Esophagus mucosa (tissue), 1 donor: Measurements from ENCODE around the gene SDK2. TPM values are rescaled to one million over a fixed set of nuclear protein-coding genes. Genes with fewer than 3 reads are reported as not detected.

Experiments
- ATAC-seq: fragments of 200-7000 bp; cut with Tn5 transposase; one replicate; pipeline ENCODE4 v1.9.1; 2020
- total RNA-seq: library from RNA; stranded (reverse); gene quantifications from one replicate; pipeline ENCODE4 v1.2.4, GENCODE V29; 2023
- donor health status: DM: yes; HTN: yes; CAD: no.

SDK2 gene
- total RNA-seq, 1 donor from 2014 or later: 4.9 TPM

DNA sequence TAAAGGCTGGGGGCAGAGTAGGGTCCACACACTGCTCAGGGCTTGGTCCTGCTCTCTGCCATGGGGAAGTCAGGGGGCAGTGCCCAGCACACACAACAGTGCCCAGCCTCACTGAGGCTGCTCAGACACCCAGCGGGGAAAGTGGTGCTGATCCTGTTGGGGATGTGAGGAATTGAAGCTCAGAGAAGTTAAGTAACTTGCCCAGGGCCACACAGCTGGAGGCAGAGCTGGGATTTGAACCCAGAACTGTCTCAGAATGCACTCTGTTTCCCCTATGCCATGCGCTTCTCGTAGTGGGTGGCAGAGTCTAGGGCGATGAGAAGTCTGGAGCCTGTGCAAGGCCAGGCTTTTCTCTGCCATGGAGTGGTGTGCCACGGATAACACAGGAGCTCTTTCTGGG is 59.3 kb downstream of the SDK2 start:
- ATAC-seq: no peak

DNA sequence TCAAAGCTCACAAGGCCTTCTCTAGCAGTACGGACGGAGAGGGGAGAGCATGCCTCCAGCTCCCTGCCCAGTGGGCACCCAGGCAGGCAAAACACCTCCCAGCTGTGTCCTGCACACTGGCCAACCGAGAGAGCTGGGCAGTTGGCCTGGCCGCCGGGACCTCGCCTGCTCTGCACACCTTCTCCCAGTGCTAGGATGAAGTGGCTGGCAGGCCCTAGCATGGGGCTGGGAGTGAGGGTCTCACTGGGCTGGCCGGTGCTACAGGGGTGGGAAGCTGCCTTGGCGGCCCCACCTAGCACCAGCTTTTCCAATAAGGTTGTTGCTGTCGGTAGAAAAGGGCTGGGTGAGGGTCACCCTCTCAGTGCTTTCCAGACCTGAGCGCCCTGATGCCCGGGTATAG is 60.2 kb downstream of the SDK2 start:
- no peak for ATAC-seq

- no peak for ATAC-seq
Measured at GRCh38 chr17:73582821-73583220, 61.4 kb downstream of the SDK2 start.

DNA sequence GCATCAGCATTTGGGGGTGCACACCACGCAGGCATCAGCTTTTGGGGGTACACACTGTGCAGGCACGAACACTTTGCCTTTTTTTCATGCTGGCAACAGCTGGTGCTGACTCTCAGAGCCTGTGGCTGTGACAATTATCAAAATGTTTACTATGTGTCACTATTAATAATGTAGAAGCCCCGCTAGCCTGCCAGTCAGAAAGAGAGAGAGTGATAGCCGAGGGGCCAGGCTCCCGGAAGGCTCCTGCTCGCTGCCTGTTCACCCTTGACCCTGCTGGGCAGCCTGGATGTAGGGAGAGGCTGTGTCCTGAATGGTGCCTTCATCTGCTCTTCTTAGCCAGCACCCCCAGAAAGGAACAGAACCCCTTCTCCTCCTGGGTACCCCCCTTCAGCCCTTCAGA is 61.9 kb downstream of the SDK2 start:
- no peak for ATAC-seq

DNA sequence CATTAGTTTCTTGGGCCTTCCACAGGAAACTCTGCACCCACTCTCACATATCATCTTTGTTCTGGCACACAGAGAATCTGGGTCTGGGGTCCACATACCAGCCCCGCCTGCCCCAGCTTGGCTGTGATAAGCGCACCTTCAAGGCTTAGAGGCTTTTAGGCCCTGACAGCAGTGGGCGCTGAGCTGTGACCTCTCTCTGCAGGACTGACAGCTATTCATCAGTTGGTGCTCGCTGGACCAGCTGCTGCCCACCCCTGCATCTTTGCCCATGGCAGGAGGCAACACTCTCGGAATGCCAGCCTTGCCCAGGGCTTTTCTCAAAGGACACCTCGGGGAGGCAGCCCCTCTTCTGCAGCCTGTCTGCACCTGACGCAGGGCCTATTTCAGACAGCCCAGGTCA is 62.9 kb downstream of the SDK2 start:
- ATAC-seq: no peak

DNA sequence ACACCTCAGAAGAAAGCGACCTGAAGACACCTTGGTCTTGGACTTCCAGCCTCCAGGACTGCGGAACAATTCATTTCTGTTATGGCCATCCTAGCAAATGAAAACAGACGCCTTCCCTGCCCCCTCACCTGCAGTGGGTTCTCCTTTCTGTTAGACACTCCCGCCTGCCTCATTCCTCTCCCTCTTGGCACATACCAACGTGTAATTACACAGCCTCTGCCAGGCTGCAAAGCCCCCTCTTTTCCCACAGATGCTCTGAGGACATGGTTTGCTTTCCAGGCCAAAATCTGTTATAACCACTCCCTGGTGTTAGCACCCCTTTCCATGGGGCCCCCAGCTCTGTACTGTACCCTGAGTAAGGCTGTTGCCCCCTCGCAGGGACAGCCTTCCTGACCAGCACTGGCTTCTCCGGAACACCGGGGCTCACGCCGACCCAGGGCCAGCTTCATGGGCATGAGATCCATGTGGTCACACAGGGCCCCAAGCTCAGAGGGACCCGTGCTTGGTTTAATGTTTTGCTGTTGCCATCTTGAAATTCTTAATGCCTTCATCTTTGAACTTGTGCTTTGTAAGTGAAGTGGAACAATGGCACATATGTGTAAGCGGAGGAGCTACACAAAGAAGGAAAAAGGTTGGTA is 64.1 kb downstream of the SDK2 start:
- no peak for ATAC-seq

GRCh38 chr17:73576556-73577098 is 67.6 kb downstream of the SDK2 start:
- ATAC-seq: no peak

DNA sequence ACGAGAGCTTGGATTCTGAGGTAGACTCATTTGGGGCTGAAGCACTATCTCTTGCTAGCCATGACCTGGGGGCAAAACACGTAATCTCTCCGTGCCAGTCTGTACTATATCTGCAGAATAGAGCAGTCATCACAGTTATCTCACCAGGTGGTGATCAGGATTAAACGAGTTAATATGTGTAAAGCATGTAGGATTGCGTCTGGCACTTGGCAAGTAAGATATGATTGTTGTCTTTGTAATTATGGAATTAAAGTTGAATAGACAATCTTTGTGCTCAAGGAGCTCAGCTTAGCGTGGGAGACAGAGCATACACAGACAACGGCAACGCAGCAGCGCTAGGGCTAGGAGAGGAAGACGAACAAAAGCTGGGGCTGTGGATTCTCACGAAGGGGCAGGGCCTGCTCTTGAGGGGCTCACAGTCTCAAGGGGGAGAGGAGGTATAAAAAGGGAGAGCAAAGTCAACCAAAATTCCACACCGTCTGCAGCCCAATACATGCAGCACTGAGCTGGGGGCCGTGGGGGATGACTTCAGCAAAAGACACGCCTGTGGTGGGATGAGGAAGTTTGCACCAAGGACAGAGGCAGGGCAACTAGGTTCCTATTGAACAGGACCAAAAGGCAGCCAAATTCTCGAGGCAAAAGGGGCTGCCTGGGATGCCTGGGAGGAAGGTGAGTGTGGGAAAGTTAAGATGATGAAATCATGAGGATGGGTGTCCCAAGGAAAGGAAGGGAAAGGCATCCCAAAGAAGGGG is 68.6 kb downstream of the SDK2 start:
- no peak for ATAC-seq

GRCh38 chr17:73571511-73572130 is 72.6 kb downstream of the SDK2 start:
- no peak for ATAC-seq

DNA sequence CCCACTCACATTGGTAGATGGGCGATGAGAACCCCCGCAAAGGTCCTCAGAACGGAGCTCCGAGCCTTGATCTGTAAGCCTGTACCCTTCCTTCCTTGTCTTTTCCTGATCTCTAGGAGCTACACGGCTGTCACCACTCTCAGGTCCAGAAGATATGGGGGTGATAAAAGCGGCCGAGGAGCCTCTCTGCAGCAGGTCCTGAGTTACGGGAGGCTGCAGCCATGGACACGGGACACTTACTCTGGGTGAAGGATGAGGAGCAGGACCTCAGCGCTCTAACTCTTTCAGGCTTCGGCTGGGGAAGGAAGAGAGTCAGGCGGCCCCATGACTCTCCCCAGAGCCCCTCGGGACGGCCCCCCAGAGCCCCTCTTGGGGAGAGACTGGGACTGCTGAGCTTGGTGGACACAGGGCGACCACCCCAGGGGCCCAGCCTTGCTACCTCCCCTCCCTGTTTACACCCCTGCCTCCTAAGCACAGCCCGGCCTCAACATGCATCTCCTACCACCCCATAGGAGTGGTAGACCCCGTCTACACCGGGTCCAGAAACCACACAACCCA is 74.4 kb downstream of the SDK2 start:
- no peak for ATAC-seq

GRCh38 chr17:73568934-73569333 is 75.3 kb downstream of the SDK2 start:
- no peak for ATAC-seq

DNA sequence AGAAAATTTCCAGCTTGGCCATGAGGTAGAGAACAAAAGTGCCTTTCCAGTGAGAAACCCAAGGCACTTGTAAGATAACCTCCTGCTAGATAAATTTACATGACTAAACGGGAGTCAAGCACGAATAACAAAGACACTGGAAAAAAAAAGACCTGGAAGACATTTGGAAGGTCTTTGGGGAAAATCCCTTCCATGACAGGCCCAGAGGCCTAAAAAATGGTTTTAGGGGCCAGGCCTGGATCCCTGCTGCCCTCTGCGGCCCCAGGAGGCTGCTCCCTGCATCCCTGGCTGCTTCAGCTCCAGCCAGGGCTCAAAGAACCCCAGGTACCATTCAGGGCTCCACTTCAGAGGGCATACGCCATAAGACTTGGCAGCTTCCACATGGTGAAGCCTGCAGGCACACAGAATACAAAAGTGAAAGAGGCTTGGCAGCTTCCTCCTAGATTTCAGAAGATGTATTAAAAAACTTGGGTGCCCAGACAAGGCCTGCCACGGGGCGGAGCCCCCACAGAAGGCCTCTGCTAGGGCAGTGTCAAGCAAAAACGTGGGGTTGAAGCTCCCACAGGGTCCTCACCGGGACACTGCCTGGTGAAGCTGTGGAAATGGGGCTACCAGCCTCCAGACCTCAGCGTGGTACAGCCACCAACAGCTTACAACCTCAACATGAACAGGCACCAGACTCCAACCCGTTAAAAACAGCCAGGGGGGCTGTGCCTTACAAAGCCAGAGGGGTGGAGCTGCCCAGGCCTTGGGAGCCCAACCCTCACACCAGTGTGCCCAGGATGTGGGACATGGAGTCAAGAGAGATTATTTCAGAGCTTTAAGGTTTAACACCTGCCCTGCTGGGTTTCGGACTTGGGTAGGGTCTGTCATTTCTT is 77.1 kb downstream of the SDK2 start:
- ATAC-seq: peak; percentile 27

DNA sequence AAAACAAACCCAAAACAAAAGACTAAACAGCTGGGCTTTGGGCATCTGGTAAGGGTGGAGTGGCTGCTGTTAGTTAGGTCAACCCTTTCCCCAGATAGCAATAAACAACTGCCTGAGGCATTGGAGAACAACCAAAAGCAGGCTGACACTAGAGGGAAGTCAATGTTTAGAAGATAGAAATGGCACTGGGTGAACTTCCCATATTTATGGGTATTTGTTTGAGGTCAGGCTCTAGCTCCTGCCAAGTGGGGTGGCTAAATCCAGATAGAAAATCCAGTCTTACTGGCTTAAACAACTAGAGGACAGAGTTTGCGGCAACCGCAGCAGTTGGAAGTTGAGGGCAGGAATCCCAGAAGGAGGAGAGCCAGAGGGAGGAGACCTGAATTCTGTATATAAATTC is 79.4 kb downstream of the SDK2 start:
- ATAC-seq: no peak

DNA sequence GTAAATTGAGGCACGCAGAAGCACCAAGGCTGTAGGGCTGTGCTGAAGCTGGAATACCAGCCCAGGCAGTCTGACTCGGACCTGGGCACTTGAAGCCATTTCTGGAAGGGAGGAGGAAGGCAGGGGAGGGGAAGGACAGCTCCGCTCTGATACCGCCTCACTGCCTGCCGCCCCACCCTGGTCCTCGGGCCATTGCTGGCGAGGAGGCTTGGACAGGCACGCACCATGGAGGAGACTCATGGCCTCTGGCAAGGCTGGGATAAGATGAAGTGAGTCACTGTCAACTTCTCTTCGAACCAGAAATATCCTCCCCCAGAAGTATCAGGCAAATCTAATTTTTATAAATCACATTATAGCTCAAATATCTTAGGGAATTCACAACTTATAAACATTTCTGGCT is 81.3 kb downstream of the SDK2 start:
- ATAC-seq: peak; percentile 80

DNA sequence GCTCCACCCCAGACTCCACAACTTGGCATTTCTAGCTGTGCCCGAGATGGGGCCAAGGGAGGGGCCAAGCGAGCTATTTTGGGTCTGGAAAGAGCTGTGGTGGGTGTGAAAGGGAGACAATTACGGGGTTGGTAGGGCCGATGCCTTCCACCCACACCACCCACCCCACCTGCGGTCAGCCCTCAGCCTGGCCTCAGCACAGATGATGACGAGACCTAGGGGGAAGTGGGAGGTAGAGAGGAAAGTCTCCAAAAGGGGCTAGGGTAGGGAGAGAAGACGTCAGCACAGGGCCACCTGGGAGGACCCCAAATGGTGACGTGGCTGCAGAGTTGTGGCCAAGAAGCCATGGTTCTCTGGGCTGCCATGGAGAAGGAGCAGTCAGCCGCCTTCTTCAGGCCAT is 83.1 kb downstream of the SDK2 start:
- no peak for ATAC-seq

DNA sequence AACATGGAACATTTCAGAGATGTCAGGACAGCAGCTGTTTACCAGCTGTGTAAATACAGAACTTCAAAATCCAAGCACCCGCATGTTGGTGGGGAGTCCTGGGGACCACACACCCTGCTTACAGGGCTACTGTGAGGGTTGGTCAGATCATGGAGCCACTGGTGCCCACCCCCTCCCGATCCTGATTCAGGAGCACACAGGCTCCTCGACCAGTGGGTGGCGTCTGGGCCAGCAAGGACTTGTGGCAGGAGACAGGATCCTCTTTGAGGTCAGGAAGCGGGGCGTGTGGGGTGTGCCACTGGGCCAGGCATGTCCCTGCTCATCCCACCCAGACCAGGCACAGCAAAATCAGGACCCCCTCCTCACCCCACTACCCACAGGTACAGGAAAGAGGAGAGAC is 83.6 kb downstream of the SDK2 start:
- ATAC-seq: peak; percentile 20

GRCh38 chr17:73559532-73559931 is 84.7 kb downstream of the SDK2 start:
- ATAC-seq: no peak

- no peak for ATAC-seq
Measured at GRCh38 chr17:73555199-73555960, 88.9 kb downstream of the SDK2 start.

GRCh38 chr17:73554498-73554897 is 89.7 kb downstream of the SDK2 start:
- no peak for ATAC-seq

- peak; percentile 82 for ATAC-seq
Measured at GRCh38 chr17:73553311-73553710, 90.9 kb downstream of the SDK2 start.

DNA sequence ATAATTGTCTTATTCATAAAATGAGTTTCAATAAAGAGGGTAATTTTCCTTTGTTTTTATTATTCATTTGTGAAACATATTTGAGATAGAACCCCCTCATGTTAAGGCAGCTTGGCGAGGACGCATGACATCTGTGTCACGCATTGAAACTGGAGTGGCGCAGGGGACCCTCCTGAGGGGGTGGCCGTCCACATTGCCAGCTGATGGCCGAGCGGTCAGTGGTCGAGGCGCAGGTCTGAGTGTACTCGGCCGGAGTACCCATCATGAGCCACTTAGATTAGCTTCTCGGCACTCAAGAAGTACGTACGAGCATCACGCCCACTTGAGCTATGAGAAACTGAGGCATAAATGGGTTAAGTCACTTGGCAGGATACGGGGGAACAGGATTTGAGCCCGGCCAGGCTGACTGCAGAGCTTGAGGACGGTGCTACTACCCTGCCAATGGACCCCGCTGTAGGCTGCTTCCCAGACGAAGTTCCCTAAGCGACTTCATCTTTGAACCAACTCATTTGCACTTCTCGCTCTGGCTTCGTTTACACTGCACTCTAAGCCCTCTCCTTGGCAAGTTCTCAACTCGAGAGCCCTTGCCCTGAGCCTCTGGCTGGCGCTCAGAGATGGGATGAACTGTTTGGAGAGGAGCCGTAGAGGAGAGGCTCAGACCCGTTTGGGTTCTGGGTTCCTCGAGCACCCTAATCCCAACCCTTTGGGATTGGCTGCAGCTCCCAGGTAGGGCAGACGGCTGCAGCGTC is 91.8 kb downstream of the SDK2 start:
- ATAC-seq: no peak
